NCI-H1417 treated with DMSO at 0.1 percent for 48 hours (cell line): ENCODE data around the gene CGREF1.

Experiments
- DNase-seq: peaks from one replicate; lab custom pipeline; 2025; lab: John Stamatoyannopoulos, UW

CGREF1 gene

GRCh38 chr2:27118525-27119329 is at the start of gene CGREF1:
Gene CGREF1, minus strand, starts transcription at chr2:27119128. Its CDS starts 14,762 bp downstream, at chr2:27104366.
- no peak for DNase-seq

DNA sequence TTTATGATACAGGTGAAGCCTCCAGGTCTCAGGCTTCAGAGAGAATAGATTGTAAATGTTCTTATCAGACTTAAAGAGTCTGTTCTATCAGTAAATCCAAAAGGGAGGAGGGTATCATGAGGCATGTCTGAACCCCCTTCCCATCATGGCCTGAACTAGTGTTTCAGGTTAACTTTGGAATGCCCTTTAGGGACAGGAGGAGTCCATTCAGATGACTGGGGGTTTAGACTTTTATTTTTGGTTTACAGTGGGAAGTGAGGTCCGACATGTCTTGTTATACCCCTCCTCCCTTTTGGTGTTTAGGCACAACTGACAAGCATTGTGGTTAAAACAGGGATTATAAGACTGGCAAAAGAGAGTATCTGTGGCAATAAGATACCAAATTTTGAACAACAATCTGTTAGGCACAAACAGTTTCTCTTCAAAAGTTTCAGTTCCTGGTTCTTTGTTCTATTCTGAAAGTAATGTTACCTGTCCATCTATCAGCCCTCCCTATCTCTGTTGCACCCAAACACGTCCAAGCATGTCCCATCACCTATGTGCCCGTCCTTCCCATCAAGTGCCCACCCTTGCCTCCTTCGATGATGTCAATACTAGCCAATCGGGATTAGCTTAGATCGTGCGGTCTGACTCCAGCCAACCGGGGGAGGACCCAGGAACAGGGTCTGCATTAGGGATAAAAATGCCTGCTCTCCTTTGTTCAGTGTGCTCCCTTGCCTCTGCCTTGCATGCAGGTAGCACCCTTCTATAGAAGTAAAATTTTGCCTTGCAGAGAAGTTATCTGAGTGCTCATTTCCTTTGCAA is 46.2 kb upstream of the CGREF1 start:
- DNase-seq = no peak

GRCh38 chr2:27162151-27163121 is 43.5 kb upstream of the CGREF1 start:
- no peak for DNase-seq

- DNase-seq = no peak
Measured at GRCh38 chr2:27160191-27160590, 41.3 kb upstream of the CGREF1 start.

DNA sequence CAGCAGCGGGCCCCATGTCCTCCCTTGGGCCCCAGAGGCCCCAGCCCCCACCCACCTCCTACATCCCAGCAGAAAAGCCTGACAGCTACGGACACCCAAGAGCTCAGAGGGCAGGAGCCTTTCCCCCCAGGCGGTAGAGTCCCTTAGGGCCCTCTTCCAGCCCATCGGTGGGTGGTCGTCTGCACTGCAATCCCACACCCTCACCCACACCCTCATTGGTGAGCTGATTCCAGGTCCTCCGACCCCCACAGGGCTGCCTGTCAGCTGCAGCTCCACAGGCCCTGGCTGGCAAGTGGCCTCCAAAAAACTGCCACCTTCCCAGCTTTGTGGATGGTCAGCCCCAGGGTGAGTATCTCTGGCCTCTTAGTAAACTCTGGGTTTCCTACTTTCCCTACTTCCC is 40.3 kb upstream of the CGREF1 start:
- no peak for DNase-seq

- DNase-seq = no peak
Measured at GRCh38 chr2:27158468-27158867, 39.5 kb upstream of the CGREF1 start.

DNA sequence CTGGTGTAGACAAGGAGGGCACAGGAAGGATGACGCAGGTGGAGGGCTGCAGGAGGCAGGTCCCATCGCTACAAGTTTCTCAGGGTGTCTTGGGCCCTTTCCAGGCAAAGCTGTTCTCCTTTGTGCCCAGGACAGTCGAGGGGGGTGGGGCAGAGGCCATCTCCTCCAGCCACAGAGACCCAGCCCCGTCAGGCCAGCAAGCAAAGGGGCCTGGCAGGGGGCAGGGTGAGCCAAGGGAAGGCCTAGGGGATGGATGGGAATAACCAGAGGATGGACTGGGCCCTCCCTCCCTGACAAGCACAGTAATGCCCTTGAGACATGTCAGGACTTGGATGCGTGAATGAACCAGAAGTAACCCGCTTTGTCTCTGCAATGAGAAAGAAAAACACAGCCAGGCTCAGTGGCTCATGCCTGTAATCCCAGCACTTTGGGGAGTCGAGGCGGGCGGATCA is 36.2 kb upstream of the CGREF1 start:
- DNase-seq = no peak

DNA sequence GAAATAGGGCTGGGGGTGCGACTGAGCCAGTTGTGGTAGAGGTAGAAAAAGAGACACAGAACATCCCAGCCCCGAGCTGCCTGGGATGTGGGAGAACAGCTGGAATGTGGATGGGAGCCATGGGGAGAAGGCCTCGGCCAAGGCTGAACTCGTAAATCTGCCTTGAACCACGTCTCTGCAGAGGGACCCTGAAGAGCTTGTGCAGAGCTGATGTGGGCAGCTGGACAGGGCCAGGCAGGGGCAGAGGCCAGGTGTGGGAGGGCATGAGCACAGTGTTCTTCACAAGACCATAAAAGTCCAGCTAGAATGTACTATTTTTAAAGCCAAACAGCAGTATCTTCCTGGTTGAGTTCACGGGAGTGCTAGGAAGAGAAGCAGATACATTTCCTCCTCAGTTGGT is 35.6 kb upstream of the CGREF1 start:
- no peak for DNase-seq

GRCh38 chr2:27152796-27153464 is 34.0 kb upstream of the CGREF1 start:
- peak; percentile 13 for DNase-seq

GRCh38 chr2:27152102-27152795 is 33.3 kb upstream of the CGREF1 start:
- DNase-seq = no peak

DNA sequence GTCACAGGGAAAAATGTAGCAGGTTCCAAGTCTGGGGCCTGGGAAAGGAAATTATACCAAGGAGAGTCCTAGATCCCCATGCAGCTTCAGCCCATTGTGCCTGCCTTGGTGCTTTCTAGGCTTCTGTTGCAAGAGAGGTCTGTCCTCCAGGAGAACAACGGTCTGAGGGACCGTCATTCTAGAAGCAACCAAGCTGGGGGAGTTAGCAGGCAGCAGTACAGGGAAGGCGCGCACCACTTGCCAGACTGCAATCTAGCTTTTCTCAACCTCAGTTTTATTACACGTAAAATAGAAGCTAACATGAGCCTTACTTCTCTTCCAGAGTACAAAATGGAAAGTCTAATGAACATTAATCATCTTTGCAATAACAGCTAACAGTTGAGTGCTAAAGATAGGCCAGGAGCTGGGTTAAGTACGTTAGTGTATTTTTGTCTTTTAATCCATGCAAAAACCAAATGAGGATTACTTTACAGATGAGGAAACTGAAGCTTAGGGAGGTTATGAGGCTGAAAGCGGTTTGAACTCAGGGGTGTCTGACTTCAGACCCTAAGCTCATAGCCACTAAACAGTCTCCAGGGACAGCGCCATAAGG is 31.8 kb upstream of the CGREF1 start:
- no peak for DNase-seq

GRCh38 chr2:27149570-27150405 is 30.9 kb upstream of the CGREF1 start:
- no peak for DNase-seq

DNA sequence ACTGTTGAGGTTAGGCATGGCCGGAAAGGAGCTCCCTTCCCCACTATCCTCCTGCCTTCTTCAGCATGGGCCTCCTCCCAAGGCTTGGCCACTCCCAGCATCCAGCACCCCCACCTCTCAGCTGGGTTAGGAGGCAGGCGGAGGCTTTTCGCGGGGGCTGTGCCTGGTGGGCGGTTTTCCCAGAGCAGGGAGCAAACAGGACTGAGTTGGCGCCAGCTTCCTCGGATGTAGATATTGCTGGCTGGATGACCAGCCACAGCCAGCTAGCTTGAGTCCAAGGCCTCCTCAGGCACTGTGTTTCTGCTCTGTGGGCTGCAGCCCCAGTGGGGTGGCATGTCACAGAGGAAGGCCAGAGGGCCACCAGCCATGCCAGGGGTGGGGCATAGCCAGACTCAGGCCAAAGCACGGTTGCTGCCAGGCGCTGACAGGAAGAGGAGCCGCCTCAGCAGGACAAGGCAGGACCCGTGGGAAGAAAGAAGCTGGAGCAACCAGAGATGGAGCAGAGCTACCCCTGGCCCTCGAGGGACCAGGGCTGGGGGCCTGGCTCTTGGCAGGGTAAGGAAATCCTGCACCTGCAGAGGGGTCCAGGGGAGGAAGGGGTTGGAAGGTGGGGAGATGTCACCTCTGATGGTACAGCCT is 30.0 kb upstream of the CGREF1 start, which contains the start of gene TCF23:
TSS of gene TCF23 (plus strand) at position 204 of the 639 bp plus-strand sequence. CDS start at position 334, 130 bp downstream.
- DNase-seq = no peak

DNA sequence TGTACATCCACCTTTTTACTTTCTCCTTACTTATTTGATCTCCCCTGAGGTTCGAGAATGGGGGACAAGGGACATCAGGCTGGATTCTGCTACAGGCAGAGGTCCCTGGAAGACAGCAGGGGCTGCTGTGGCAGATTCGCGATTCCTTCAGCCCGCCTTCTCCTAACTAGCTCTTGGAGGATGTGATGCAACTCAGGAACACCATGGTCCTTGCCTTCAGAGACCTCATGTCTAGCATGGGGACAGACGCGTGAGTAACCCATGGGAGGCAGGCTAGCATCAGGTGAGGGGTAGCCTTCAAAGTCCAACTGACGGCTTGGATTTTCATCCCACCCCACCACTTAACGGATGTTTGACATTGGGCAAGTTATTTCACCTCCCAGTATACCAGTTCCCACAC is 29.0 kb upstream of the CGREF1 start:
- DNase-seq = no peak

DNA sequence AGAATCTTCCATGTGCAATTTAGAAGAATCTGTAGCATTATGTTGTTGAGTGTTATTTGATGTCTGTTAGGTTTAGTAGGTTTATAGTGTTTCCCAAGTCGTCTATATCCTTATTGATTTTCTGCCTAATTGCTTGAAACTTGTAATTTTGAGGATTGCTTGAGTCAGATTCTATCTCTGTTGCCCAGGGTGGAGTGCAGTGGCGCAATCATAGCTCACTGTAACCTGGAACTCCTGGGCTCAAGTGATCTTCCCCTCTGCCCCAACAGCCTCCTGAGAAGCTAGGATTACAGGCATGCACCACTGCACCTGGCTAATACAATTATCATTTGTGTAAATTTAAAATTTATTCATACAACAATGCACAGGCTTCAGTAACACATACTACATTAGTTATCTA is 26.8 kb upstream of the CGREF1 start:
- DNase-seq = no peak

GRCh38 chr2:27143285-27143684 is 24.4 kb upstream of the CGREF1 start:
- DNase-seq = no peak

GRCh38 chr2:27139310-27139709 is 20.4 kb upstream of the CGREF1 start, which contains the start of gene PRR30:
Gene PRR30, minus strand, starts transcription at chr2:27139410. Its CDS starts 1,081 bp downstream, at chr2:27138329.
- DNase-seq = no peak

DNA sequence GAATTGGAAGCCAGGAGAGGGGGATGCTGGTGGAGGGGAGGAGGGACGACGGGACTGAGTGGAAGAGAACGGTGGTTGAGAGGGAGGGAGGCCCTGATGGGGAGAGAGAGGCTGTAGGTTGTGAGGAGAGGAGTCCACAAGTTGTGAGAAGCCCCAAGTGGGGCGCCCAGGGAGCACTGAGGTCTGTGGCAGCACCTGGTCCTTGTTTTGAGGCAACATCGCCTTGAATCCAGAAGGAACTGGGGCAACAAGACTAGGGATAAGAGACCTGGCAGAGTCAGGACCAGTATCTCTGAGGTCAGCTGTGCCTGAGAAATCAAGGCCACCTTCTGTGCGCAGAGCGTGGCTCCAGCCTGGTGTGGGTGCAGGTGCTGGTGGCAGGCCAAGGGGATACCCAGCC is 19.2 kb upstream of the CGREF1 start:
- DNase-seq = no peak
